H1 (cell line): ENCODE measurements around the gene TPD52L1. TPM values are rescaled to one million over a fixed set of nuclear protein-coding genes. Genes with fewer than 3 reads are reported as not detected.

Experiments used
- CTCF ChIA-PET: fragments of 300-600 bp; sonication (Branson Sonifier 250); formaldehyde crosslinking; loops from one replicate; lab custom pipeline; 2021; ENCODE audit not compliant: partially characterized antibody; lab: Charles Lee
- POLR2A ChIA-PET: fragments of 300-600 bp; sonication (Branson Sonifier 250); formaldehyde crosslinking; loops from one replicate; lab custom pipeline; 2021; ENCODE audit warnings: inconsistent platforms; ENCODE audit not compliant: partially characterized antibody; lab: Charles Lee
- DNase-seq, 2 experiments: peaks; one replicate each; pipeline versions ENCODE4 v3.0.0 to v3.0.0-alpha.2; 2010 to 2022; ENCODE audit warnings: low spot score in 2 of 2, low read depth in 1 of 2, mixed read lengths in 1 of 2
- FAIRE-seq: peaks from 2 replicates; lab custom pipeline; 2011; peaks lifted over from hg19 to GRCh38; lab: Jason Lieb, UNC
- H2AFZ ChIP-seq: 2 replicates; pipeline ENCODE4 v1.8.1; 2012; ENCODE audit warnings: low read length, inconsistent platforms
- H2AK5ac ChIP-seq: 2 replicates; pipeline ENCODE4 v1.6.1; 2013; ENCODE audit warnings: low read depth, low read length
- H2BK120ac ChIP-seq: replicated peaks from 2 replicates; pipeline ENCODE3; 2013; ENCODE audit warnings: low read depth, low read length, inconsistent platforms
- H2BK12ac ChIP-seq: 2 replicates; pipeline ENCODE4 v1.6.1; 2013; ENCODE audit warnings: low read depth, low read length
- H2BK15ac ChIP-seq: 2 replicates; pipeline ENCODE4 v1.6.1; 2013; ENCODE audit warnings: low read length
- H2BK20ac ChIP-seq: 2 replicates; pipeline ENCODE4 v1.6.1; 2013; ENCODE audit warnings: low read length
- H2BK5ac ChIP-seq: 2 replicates; pipeline ENCODE4 v1.6.1; 2013; ENCODE audit warnings: low read depth, low read length
- H3K14ac ChIP-seq: 2 replicates; pipeline ENCODE4 v1.6.1; 2013; ENCODE audit warnings: inconsistent platforms; ENCODE audit not compliant: insufficient read length
- H3K18ac ChIP-seq: 2 replicates; pipeline ENCODE4 v1.6.1; 2013; ENCODE audit warnings: low read length; ENCODE audit errors: extremely low read depth
- H3K23ac ChIP-seq: 2 replicates; pipeline ENCODE4 v1.6.1; 2013; ENCODE audit warnings: inconsistent platforms; ENCODE audit not compliant: insufficient read length
- H3K23me2 ChIP-seq: 2 replicates; pipeline ENCODE4 v1.6.1; 2013; ENCODE audit warnings: low read depth, low read length
- H3K27ac ChIP-seq: 2 replicates; pipeline ENCODE4 v1.6.1; 2011; ENCODE audit warnings: low read depth, low read length, inconsistent platforms
- H3K27me3 ChIP-seq, 4 experiments: replicated peaks in 1 of 4; 1 replicate in 1 of 4; 2 replicates in 3 of 4; pipeline versions ENCODE4 v1.6.1 to v1.8.1; 2011 to 2013; ENCODE audit warnings: low read length in 3 of 4, mild to moderate bottlenecking in 3 of 4, inconsistent platforms in 2 of 4, mixed read lengths in 2 of 4, moderate library complexity in 1 of 4; ENCODE audit not compliant: control insufficient read depth in 3 of 4, insufficient read depth in 3 of 4; ENCODE audit errors: extremely low read depth in 1 of 4
- H3K36me3 ChIP-seq, 4 experiments: 2 replicates each; pipeline versions ENCODE4 v1.6.1 to v1.8.1; 2011 to 2013; ENCODE audit warnings: mild to moderate bottlenecking in 4 of 4, low read length in 3 of 4, moderate library complexity in 2 of 4, control low read depth in 1 of 4, inconsistent platforms in 1 of 4; ENCODE audit not compliant: insufficient read depth in 4 of 4, control insufficient read depth in 2 of 4
- H3K4ac ChIP-seq: replicated peaks from 2 replicates; pipeline ENCODE3; 2013; ENCODE audit warnings: low read length, low read depth, mixed read lengths, inconsistent platforms; ENCODE audit not compliant: insufficient read length
- H3K4me1 ChIP-seq, 4 experiments: replicated peaks in 1 of 4; 1 replicate in 1 of 4; 2 replicates in 3 of 4; pipeline versions ENCODE4 v1.6.1 to v1.8.1; 2011 to 2013; ENCODE audit warnings: low read length in 3 of 4, inconsistent platforms in 2 of 4, mixed read lengths in 1 of 4; ENCODE audit not compliant: insufficient read depth in 4 of 4, control insufficient read depth in 3 of 4
- H3K4me2 ChIP-seq, 2 experiments: 2 replicates each; pipeline versions ENCODE4 v1.6.1 to v1.8.1; 2011 to 2013; ENCODE audit warnings: low read depth in 2 of 2, low read length in 2 of 2, control low read depth in 1 of 2, inconsistent platforms in 1 of 2, mild to moderate bottlenecking in 1 of 2; ENCODE audit not compliant: insufficient read depth in 1 of 2
- H3K4me3 ChIP-seq, 4 experiments: fragments of 200-600, 300-600 bp in 1 of 4; sonication (generic), shearing (Covaris generic), sonication (Bioruptor Twin) in 1 of 4; 2 replicates each; pipeline versions ENCODE4 v1.5.1 to v1.8.1; 2011 to 2016; ENCODE audit warnings: low read length in 4 of 4, low read depth in 3 of 4, control low read depth in 2 of 4, inconsistent platforms in 2 of 4, mild to moderate bottlenecking in 2 of 4, mixed read lengths in 1 of 4, moderate library complexity in 1 of 4; ENCODE audit not compliant: insufficient read depth in 2 of 4; ENCODE audit errors: extremely low read depth in 1 of 4
- H3K56ac ChIP-seq: replicated peaks from 2 replicates; pipeline ENCODE3; 2013; ENCODE audit warnings: low read depth, mild to moderate bottlenecking, mixed read lengths, low read length, inconsistent platforms; ENCODE audit not compliant: insufficient read length
- H3K79me1 ChIP-seq: 2 replicates; pipeline ENCODE4 v1.6.1; 2013; ENCODE audit warnings: low read depth, low read length, control low read depth
- H3K79me2 ChIP-seq, 2 experiments: 2 replicates each; pipeline versions ENCODE4 v1.6.1 to v1.8.1; 2012 to 2013; ENCODE audit warnings: low read length in 2 of 2, mild to moderate bottlenecking in 2 of 2, inconsistent platforms in 1 of 2; ENCODE audit not compliant: insufficient read depth in 2 of 2, control insufficient read depth in 1 of 2
- H3K9ac ChIP-seq, 4 experiments: replicated peaks in 1 of 4; 1 replicate in 1 of 4; 2 replicates in 3 of 4; pipeline versions ENCODE4 v1.6.1 to v1.8.1; 2011 to 2013; ENCODE audit warnings: low read depth in 3 of 4, low read length in 3 of 4, control low read depth in 2 of 4, mild to moderate bottlenecking in 2 of 4, moderate library complexity in 2 of 4, inconsistent platforms in 1 of 4; ENCODE audit errors: extremely low read depth in 1 of 4
- H3K9me3 ChIP-seq, 2 experiments: 2 replicates each; pipeline versions ENCODE4 v1.6.1 to v1.8.1; 2012 to 2013; ENCODE audit warnings: mild to moderate bottlenecking in 2 of 2, moderate library complexity in 2 of 2, control low read depth in 1 of 2, inconsistent platforms in 1 of 2, low read depth in 1 of 2, low read length in 1 of 2, mixed read lengths in 1 of 2; ENCODE audit not compliant: insufficient read depth in 2 of 2
- H4K20me1 ChIP-seq, 2 experiments: replicated peaks in 1 of 2; 2 replicates each; pipeline versions ENCODE3 to v1.8.1; 2011 to 2013; ENCODE audit warnings: inconsistent platforms in 2 of 2, low read length in 2 of 2, mild to moderate bottlenecking in 1 of 2; ENCODE audit not compliant: insufficient read depth in 2 of 2, control insufficient read depth in 1 of 2
- H4K5ac ChIP-seq: 2 replicates; pipeline ENCODE4 v1.6.1; 2013; ENCODE audit warnings: low read length, low read depth, mixed read lengths, inconsistent platforms; ENCODE audit not compliant: insufficient read length
- H4K8ac ChIP-seq: 2 replicates; pipeline ENCODE4 v1.8.0; 2013; ENCODE audit warnings: mild to moderate bottlenecking, moderate library complexity, low read length, inconsistent platforms; ENCODE audit not compliant: insufficient read depth; ENCODE audit errors: extremely low read depth
- H4K91ac ChIP-seq: replicated peaks from 2 replicates; pipeline ENCODE3; 2013; ENCODE audit warnings: low read length, mixed read lengths, inconsistent platforms; ENCODE audit not compliant: insufficient read length
- BCL11A ChIP-seq, 2 experiments: IDR thresholded peaks; one replicate each; pipeline ENCODE4 v1.6.1; 2011; ENCODE audit warnings: low read depth in 2 of 2, low read length in 2 of 2, mild to moderate bottlenecking in 2 of 2
- BRCA1 ChIP-seq: IDR thresholded peaks from 2 replicates; pipeline ENCODE4 v1.6.1; 2012; ENCODE audit warnings: low read depth, low read length, improper control_type of control experiment
- CBX8 ChIP-seq: fragments of 300-800, 300-1000 bp; sonication (generic); IDR thresholded peaks from 2 replicates; pipeline ENCODE4 v1.7.1; 2016; ENCODE audit warnings: low read depth, low read length, borderline replicate concordance
- CEBPB ChIP-seq: IDR thresholded peaks from 2 replicates; pipeline ENCODE4 v1.6.1; 2012; ENCODE audit warnings: low read depth, low read length
- EGR1 ChIP-seq: IDR thresholded peaks from 2 replicates; pipeline ENCODE4 v1.6.1; 2011; ENCODE audit warnings: low read depth, low read length, borderline replicate concordance
- HDAC6 ChIP-seq: IDR thresholded peaks from one replicate; pipeline ENCODE4 v1.7.1; 2012; ENCODE audit warnings: low read depth, mild to moderate bottlenecking, inconsistent platforms, low read length, moderate library complexity
- JUND ChIP-seq: IDR thresholded peaks from 2 replicates; pipeline ENCODE4 v1.6.1; 2011; ENCODE audit warnings: mild to moderate bottlenecking, improper control_type of control experiment, low read length
- KDM1A ChIP-seq: fragments of 200-600, 300-600 bp; sonication (generic); IDR thresholded peaks from 2 replicates; pipeline ENCODE4 v1.7.1; 2016; ENCODE audit warnings: mild to moderate bottlenecking, low read length, borderline replicate concordance
- MAFK ChIP-seq: IDR thresholded peaks from 2 replicates; pipeline ENCODE4 v1.6.1; 2012; ENCODE audit warnings: low read depth, mild to moderate bottlenecking, improper control_type of control experiment, low read length
- NANOG ChIP-seq: IDR thresholded peaks from 2 replicates; pipeline ENCODE4 v1.6.1; 2011; ENCODE audit warnings: low read length, low read depth, mild to moderate bottlenecking, inconsistent platforms; ENCODE audit not compliant: insufficient read depth, poor library complexity, severe bottlenecking
- TAF1 ChIP-seq: IDR thresholded peaks from 2 replicates; pipeline ENCODE4 v1.6.1; 2011; ENCODE audit warnings: mild to moderate bottlenecking, low read depth, low read length
- WGBS, 2 experiments: shearing (Covaris generic) in 1 of 2; methylation state at CpG; one replicate each; pipeline versions ENCODE4 v1.1.6 to v1.1.7; 2013 to 2015; ENCODE audit warnings: low lambda C conversion rate in 2 of 2, mixed read lengths in 2 of 2, inconsistent platforms in 1 of 2, low coverage in 1 of 2, missing lambda C conversion rate in 1 of 2; ENCODE audit not compliant: insufficient replicate concordance in 2 of 2, insufficient coverage in 1 of 2, insufficient read length in 1 of 2; ENCODE audit errors: extremely low coverage in 1 of 2, missing lambda C conversion rate in 1 of 2; 5-methylcytosine and 5-hydroxymethylcytosine counted together
- polyA plus RNA-seq, 7 experiments: library from polyadenylated mRNA; depleted of rRNA in 3 of 7; stranded (reverse) in 5 of 7; unstranded in 2 of 7; fragments of >200 nt in 5 of 7; fragments of 200-250 nt in 2 of 7; gene quantifications; 1 replicate in 5 of 7; 2 replicates in 1 of 7; 4 replicates in 1 of 7; pipeline versions ENCODE4 v1.2.1 to v1.2.3, GENCODE V29; 2011 to 2013; ENCODE audit warnings: missing spikeins in 2 of 7, mixed read lengths in 2 of 7
- total RNA-seq: library from RNA; stranded (reverse); fragmentation: NEBNext Ultra II Directional; extraction: Animal tissue kit (Norgen Biotek cat#: 25700); gene quantifications from 2 replicates; pipeline ENCODE4 v1.2.1, GENCODE V29; 2021
- TF ChIP-seq, protein P1 (sequence below), 3 experiments: IDR thresholded peaks; 1 replicate in 2 of 3; 2 replicates in 1 of 3; pipeline versions ENCODE4 v1.5.1 to v1.6.1; 2011; ENCODE audit warnings: low read length in 3 of 3, mild to moderate bottlenecking in 3 of 3, inconsistent platforms in 2 of 3, low read depth in 1 of 3, moderate library complexity in 1 of 3; ENCODE audit not compliant: insufficient read depth in 1 of 3; ENCODE audit errors: control extremely low read depth in 1 of 3

The TPD52L1 gene
- total and polyA plus RNA-seq, 2 of the 8 experiments (the other 6 are each of a cell fraction or from before 2014, with no cell fraction given): 7.4 to 14.2 TPM

DNA sequence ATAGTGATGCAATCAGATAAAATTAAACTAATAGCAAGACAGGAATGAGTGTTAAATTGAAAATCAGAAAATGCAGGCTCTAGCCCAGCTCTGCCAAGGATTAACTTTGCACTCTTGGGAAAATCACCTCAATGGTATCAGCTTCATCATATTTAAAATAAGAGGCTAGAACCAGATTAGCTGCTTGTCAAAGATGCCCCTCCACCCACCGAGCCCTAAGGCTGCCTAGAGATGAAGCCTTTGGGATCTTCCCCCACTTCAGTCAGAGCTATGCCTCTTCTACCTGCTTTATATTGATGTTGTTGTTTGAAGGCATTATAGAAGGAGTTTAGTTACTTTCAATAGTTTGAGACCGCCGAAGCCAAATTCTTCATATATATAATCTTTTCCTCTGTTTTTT is 100.7 kb downstream of the TPD52L1 start:
- Histone ChIP-seq H2BK20ac (no peak overlapping the region), H3K27ac (no peak overlapping the region), H4K91ac (no peak overlapping the region), H2BK5ac (no peak overlapping the region), H3K4me3 (no peak overlapping the region), H3K79me2 (no peaks in the 10 kb centered on the region), H3K36me3 (no peaks in the 10 kb centered on the region), H4K5ac (no peak overlapping the region), H3K4me1 (peaks cover 0 to 2% (median 0%) of the 10 kb centered on the region in 4 experiments; a peak in 1 of 7 replicates), H3K56ac (no peak overlapping the region), H3K4ac (no peak overlapping the region), H4K8ac (no peak overlapping the region), H2BK120ac (no peak overlapping the region), H3K4me2 (no peak overlapping the region), H2AFZ (no peak overlapping the region), H3K23me2 (no peaks in the 10 kb centered on the region), H3K14ac (no peak overlapping the region), H2BK12ac (no peak overlapping the region), H3K18ac (no peak overlapping the region), H2AK5ac (no peak overlapping the region), H4K20me1 (no peaks in the 10 kb centered on the region), H3K79me1 (no peaks in the 10 kb centered on the region), H3K9me3 (no peaks in the 10 kb centered on the region), H2BK15ac (no peak overlapping the region), H3K9ac (no peak overlapping the region), H3K23ac (no peak overlapping the region), H3K27me3 (no peaks in the 10 kb centered on the region)
- POLR2A ChIA-PET: interaction anchor here (0.8 kb wide), 1 partner anchor 10 kb away, joined by 3 read pairs; no protein-coding TSS in a partner anchor
- WGBS, 2 experiments: 88% methylated on average over 3 of the region's 3 CpGs; no CpG with 5 or more reads in 1 of the 2 experiments
- CTCF ChIA-PET: interaction anchor here (0.6 kb wide), 1 partner anchor 99 kb away, joined by 3 read pairs; no protein-coding TSS in a partner anchor
- no peak for FAIRE-seq
- no peak for DNase-seq
- TF ChIP-seq BCL11A (IDR thresholded peaks at IDR 0.05; ENCODE audit: low read depth in 2 of 2, low read length in 2 of 2): no peak
- TF ChIP-seq TAF1: no peak
- TF ChIP-seq BRCA1: no peak
- TF ChIP-seq CBX8: no peak
- TF ChIP-seq HDAC6: no peak
- no peak for TF ChIP-seq MAFK
- TF ChIP-seq JUND: no peak
- TF ChIP-seq CEBPB: no peak
- TF ChIP-seq, protein P1, sequence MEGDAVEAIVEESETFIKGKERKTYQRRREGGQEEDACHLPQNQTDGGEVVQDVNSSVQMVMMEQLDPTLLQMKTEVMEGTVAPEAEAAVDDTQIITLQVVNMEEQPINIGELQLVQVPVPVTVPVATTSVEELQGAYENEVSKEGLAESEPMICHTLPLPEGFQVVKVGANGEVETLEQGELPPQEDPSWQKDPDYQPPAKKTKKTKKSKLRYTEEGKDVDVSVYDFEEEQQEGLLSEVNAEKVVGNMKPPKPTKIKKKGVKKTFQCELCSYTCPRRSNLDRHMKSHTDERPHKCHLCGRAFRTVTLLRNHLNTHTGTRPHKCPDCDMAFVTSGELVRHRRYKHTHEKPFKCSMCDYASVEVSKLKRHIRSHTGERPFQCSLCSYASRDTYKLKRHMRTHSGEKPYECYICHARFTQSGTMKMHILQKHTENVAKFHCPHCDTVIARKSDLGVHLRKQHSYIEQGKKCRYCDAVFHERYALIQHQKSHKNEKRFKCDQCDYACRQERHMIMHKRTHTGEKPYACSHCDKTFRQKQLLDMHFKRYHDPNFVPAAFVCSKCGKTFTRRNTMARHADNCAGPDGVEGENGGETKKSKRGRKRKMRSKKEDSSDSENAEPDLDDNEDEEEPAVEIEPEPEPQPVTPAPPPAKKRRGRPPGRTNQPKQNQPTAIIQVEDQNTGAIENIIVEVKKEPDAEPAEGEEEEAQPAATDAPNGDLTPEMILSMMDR (IDR thresholded peaks at IDR 0.05; ENCODE audit: control extremely low read depth in 1 of 3, insufficient read depth in 1 of 3, low read depth in 1 of 3, low read length in 3 of 3): no peak
- TF ChIP-seq KDM1A: no peak
- no peak for TF ChIP-seq EGR1
- TF ChIP-seq NANOG: no peak
